Measurements from ENCODE around the gene GPR148. TPM values are rescaled to one million over a fixed set of nuclear protein-coding genes. Genes with fewer than 3 reads are reported as not detected.

The GPR148 gene
- total RNA-seq, 1 experiment from 2014 or later = not detected

GRCh38 chr2:130720036-130720435 lies 8.8 kb upstream of the GPR148 start:
- DNase-seq (ENCODE audit: low read depth, low spot score) (no peak), ATAC-seq (peak; percentile 46; the same call in 1 of the 2 replicates)
- H3K27me3 ChIP-seq (ENCODE audit: insufficient read depth, low read length) = peaks cover 5% of the 10 kb centered on the region; the same call in 1 of the 2 replicates
- H3K79me2 ChIP-seq (ENCODE audit: insufficient read depth, low read length) = no peaks in the 10 kb centered on the region
- ChIA-PET POLR2A (no interaction called here), CTCF (no interaction called here), RAD21 (ENCODE audit: low non-redundant PET in 1 of 2, low total read pairs in 2 of 2, uncharacterized antibody in 2 of 2, unreplicated experiment in 2 of 2) (no interaction called here)
- H3K9me2 ChIP-seq (ENCODE audit: insufficient read depth) = no peaks in the 10 kb centered on the region
- H2AFZ ChIP-seq (ENCODE audit: low read depth, low read length, poor library complexity, severe bottlenecking) = no peak overlapping the region
- intact Hi-C loops (cut with micrococcal nuclease) = no loop called here
- H3K36me3 ChIP-seq (ENCODE audit: control insufficient read depth in 1 of 2, insufficient read depth in 2 of 2, low read length in 2 of 2) = no peaks in the 10 kb centered on the region
- no peaks in the 10 kb centered on the region for H3K9me3 ChIP-seq (ENCODE audit: control insufficient read depth in 1 of 2, insufficient read depth in 1 of 2, low read depth in 1 of 2, low read length in 2 of 2)
- no peaks in the 10 kb centered on the region for H3K4me1 ChIP-seq (ENCODE audit: control insufficient read depth in 1 of 2, insufficient read depth in 2 of 2, low read length in 2 of 2)
- no TSS peak for BruUV-seq (replicated peaks)
- no peak for TF ChIP-seq JUND (IDR thresholded peaks at IDR 0.05)
- no peak for TF ChIP-seq EZH2phosphoT487 (IDR thresholded peaks at IDR 0.05; ENCODE audit: borderline replicate concordance)
- no peak for TF ChIP-seq SIN3A (IDR thresholded peaks at IDR 0.05; ENCODE audit: low read depth)
- TF ChIP-seq CEBPB (IDR thresholded peaks at IDR 0.05; ENCODE audit: low read depth) = no peak
- no peak for TF ChIP-seq FOSL1 (IDR thresholded peaks at IDR 0.05; ENCODE audit: low read depth)
- TF ChIP-seq REST (IDR thresholded peaks at IDR 0.05; ENCODE audit: low read depth) = no peak
- no peak for TF ChIP-seq CTCF (IDR thresholded peaks at IDR 0.05 in 2 of 3, conservative IDR thresholded peaks at IDR 0.05 in 1 of 3; ENCODE audit: borderline replicate concordance in 1 of 3, insufficient read depth in 1 of 3, low read depth in 2 of 3, low read length in 2 of 3)
- no peak for TF ChIP-seq EGR1 (IDR thresholded peaks at IDR 0.05; ENCODE audit: low read depth)
- TF ChIP-seq ATF3 (IDR thresholded peaks at IDR 0.05) = no peak
- no peak overlapping the region for H3K4me3 ChIP-seq (replicated peaks in 1 of 2; ENCODE audit: low read depth in 1 of 2, low read length in 2 of 2)
- no peaks in the 10 kb centered on the region for H4K20me1 ChIP-seq (ENCODE audit: insufficient read depth)
- no peak overlapping the region for H3K9ac ChIP-seq (ENCODE audit: low read length)
- no peak overlapping the region for H3K4me2 ChIP-seq (ENCODE audit: low read length)
- no peak overlapping the region for H3K27ac ChIP-seq (ENCODE audit: low read depth, low read length)

All from HCT116 (cell line).